HG02973 (cell line): ENCODE measurements around the gene FICD.

Source experiments
- ATAC-seq: cut with Tn5 transposase; IDR thresholded peaks from one replicate; pipeline ENCODE4 v1.9.1; 2021; ENCODE audit warnings: moderate library complexity; ENCODE audit not compliant: unreplicated experiment

Gene FICD

GRCh38 chr12:108498136-108498535 is 16.9 kb upstream of the FICD start:
- ATAC-seq: no peak

- no peak for ATAC-seq
These were observed 12.2 kb upstream of the FICD start for GRCh38 chr12:108502922-108503321.

- ATAC-seq: no peak
These were observed 9.9 kb upstream of the FICD start for GRCh38 chr12:108505129-108505528.

GRCh38 chr12:108507971-108508642 is 7.0 kb upstream of the FICD start:
- ATAC-seq: no peak

DNA sequence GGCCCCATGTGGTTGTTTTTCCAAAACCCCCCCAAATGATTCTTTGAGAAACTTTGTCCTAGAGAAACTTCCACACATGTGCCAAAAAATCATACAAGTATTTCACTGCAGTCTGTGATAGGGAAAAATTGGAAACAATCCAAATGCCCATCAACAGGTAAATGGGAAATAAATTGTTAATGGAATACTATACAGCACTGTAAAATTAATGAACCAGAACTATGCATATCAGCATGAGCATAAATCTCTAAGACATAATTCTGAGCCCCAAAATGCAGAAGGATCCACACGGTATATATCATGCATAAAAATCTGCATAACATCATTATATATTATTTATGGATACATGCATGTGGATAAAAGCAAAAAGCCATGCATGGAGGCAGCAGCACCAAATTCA is 5.3 kb upstream of the FICD start:
- no peak for ATAC-seq

GRCh38 chr12:108510836-108511235 is 4.2 kb upstream of the FICD start:
- ATAC-seq: no peak

DNA sequence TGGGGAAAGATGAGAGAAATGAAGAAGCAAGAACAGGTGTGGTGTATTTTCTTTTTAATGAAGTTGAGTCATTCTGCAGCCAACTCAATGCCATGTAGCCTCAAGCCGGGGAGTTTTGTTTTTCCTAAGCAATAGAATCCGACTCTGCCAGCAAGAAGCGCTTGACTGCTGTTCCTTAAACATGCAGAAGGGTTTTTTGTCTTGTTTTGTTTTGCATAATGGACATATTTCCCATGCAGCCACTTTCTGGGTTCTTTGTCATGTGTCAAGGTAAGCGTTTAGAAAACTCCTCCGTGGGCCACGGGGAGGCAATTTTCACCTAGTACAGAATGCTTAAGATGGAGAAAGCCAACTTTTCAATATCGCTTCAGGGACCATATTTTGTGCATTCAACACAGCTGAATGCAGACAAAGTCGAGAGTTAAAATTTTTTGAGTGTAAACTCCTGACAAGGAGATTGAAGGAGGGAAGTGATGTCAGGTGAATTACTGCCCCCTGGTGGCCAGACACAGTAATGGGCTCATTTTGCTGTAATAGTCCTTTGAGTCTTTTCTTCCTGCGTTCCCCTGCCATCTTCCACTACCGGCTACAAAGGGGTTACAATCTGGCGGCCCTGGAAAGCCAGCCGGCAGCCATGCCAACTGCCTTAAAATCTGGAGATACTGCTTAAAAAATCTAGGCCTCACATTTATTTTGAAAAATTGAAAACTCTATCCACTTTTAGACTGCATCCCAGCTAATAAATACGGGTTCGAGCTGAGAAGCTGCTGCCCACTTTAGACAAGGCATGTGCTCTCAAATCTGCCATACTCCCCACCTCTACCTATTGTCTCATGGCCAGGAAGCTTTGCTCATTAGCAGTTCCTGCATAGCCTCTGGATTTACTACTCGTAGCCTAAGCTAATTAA is 3.2 kb upstream of the FICD start:
- peak; percentile 30 for ATAC-seq

GRCh38 chr12:108514468-108514972 is 557 bp upstream of the FICD start:
- ATAC-seq: no peak

- ATAC-seq: no peak
These were observed 839 bp downstream of the FICD start for GRCh38 chr12:108515916-108516315.

- no peak for ATAC-seq
These were observed 1.6 kb downstream of the FICD start for GRCh38 chr12:108516511-108517275.

- no peak for ATAC-seq
These were observed 2.4 kb downstream of the FICD start for GRCh38 chr12:108517288-108518100.

GRCh38 chr12:108518101-108518715 is 3.1 kb downstream of the FICD start:
- ATAC-seq: no peak

GRCh38 chr12:108518716-108519496 is 3.8 kb downstream of the FICD start:
- ATAC-seq: no peak

DNA sequence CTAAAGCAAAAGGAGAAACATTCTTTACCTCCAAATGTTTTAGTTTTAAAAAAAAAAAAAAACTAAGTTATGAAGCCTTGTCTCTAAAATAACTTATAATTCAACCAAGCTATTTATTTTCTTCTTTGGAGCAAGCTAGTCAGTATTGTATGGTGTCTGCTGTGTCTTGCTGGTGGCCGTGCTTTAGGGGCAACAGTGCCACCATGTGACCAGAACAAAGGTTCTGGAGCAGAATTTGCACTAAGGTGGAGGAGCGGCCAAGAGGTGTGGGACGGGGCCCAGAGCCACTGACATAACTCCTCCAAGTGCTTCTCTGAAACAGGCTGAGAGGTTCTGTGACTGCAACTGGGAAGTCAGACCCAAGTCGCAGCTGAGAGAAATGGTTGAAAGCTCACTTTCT is 4.5 kb downstream of the FICD start:
- ATAC-seq: no peak

- ATAC-seq: no peak
These were observed 8.3 kb downstream of the FICD start for GRCh38 chr12:108523365-108523764.

DNA sequence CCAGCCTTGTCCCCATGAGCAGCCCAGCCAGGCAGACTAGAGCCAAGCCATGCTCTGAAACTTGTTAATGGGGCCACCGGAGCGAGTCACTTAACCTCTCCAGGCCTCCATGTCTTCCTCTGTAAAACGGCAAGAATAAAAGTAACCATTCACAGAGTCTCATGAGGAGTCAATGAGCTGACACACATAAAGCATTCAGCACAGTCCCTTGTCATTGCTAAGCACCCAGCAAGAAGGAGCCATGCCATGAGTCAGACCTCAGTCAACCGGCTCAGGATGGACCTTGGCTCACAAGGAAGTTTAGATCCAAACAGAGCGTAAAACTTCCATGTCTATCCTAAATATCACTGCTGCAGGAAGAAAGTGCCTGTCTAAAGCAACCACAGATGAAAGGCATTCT is 10.6 kb downstream of the FICD start:
- no peak for ATAC-seq

GRCh38 chr12:108526482-108527165 is 11.5 kb downstream of the FICD start:
- ATAC-seq: no peak

- ATAC-seq: no peak
These were observed 12.1 kb downstream of the FICD start for GRCh38 chr12:108527166-108527496.

DNA sequence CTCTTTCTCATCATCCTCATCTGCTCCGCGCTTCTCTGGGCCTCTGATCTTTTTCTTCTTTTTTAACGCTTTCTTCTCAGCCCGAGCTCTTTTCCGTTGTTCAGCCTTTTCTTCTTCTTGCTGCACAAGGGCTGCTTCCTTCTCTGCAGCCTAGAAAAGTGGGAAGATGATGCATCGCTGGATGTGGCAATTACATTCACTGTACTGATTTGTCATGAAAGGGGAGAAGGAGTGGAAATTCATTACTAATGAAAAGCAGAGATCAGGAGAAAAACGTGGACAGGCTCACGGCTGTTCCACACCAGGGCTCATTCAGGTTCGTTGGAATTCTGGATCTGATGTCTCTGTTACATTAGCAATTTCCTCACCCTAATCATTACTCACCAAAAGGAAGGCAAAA is 15.1 kb downstream of the FICD start:
- ATAC-seq: no peak
